ENCODE data around the gene ZCWPW2. TPM values are rescaled to one million over a fixed set of nuclear protein-coding genes. Genes with fewer than 3 reads are reported as not detected.

Gene ZCWPW2, protein sequence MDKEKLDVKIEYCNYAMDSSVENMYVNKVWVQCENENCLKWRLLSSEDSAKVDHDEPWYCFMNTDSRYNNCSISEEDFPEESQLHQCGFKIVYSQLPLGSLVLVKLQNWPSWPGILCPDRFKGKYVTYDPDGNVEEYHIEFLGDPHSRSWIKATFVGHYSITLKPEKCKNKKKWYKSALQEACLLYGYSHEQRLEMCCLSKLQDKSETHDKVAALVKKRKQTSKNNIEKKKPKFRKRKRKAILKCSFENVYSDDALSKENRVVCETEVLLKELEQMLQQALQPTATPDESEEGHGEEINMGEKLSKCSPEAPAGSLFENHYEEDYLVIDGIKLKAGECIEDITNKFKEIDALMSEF
- not detected in 2 replicates for total RNA-seq

DNA sequence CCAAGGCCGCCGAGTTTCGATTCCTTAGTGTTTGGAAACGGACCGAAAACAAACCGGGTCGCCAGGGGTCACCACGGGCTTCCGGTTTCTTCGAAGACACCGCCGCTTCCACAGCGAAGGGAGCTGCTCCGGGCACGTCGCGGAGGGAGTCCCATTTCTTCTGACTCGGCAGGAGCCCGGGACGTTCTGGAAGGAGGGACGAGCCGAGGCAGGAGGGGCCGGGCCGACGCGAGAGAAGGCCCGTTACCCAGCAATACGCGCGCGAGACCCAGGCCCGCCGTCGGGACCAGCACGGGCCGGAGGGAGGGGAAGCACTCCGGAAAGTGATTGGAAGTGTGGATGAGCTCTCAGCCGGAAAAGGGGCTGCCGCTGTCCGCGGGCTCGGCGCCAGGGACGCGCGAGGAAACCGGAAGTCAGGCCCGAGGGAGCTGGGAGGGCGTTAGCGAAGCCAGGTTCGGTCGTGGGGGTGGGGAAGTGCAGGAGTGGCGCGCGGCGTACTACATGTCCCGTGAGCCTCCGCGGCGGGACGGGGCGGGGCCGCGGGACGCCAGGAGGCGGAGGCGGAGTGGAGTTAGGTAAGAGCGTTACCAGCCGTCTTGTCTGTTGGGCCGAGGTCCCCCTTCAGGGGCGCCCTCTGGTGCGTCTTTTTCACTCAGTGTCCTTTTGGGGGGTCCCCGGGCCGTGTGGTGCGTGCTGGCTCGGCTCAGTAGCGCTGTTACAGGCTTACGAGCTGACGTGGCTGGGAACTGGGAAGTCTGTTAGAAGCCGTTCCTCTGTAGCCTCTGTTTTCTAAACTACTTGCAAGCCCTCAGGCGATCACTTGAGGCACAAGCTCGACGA lies at the start of gene ZCWPW2, which contains the start of gene AZI2:
TSS of gene ZCWPW2 (plus strand) at position 93 of the 840 bp plus-strand sequence. CDS start 64,348 bp downstream, outside the sequence.
TSS of gene AZI2 (minus strand) at position 196 of the 840 bp plus-strand sequence. CDS start 8,207 bp downstream, outside the sequence.

Other genes with a start within 250 kb of the ZCWPW2 start
- gene CMC1, start 107.1 kb upstream of the ZCWPW2 start, total RNA-seq: 21.6 and 24.1 TPM in 2 replicates
- gene AZI2, start 103 bp downstream of the ZCWPW2 start, total RNA-seq: 51.2 and 75.2 TPM in 2 replicates